ENCODE measurements around the gene SLC16A12. TPM values are rescaled to one million over a fixed set of nuclear protein-coding genes. Genes with fewer than 3 reads are reported as not detected.
A peak's percentile ranks its signal among the peaks of the same experiment; 100 is the strongest.

SLC16A12 gene
- total RNA-seq, 1 donor from 2014 or later = 0.21 TPM

DNA sequence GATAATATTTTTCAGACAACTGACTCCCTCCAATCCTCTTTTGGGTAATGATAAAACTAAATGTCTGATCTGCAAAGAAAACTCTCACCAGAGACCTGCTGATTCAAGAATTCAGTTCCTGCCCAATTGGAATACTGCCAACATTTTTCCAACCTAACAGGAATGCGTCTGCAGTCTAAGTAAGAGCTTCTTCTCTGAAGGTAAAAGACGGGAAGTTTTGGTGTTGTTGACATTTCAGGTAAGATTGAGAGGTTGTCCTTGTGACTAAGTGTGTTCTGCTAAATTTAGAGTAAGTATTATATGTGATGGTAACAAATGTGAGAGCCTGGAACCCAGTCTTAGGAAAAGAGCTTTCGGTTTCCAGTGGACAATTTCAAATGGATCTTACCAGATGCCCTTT is 103.4 kb downstream of the SLC16A12 start:
- Mint-ChIP-seq H3K27me3 (ENCODE audit: unreplicated experiment) (no peaks in the 10 kb centered on the region), H3K9me3 (ENCODE audit: unreplicated experiment) (no peaks in the 10 kb centered on the region), H3K4me3 (ENCODE audit: unreplicated experiment) (no peak overlapping the region), H3K27ac (ENCODE audit: unreplicated experiment) (no peak overlapping the region), H3K36me3 (ENCODE audit: low read depth, unreplicated experiment) (no peaks in the 10 kb centered on the region), H3K4me1 (ENCODE audit: unreplicated experiment) (no peaks in the 10 kb centered on the region)
- DNase-seq (ENCODE audit: low spot score) = no peak
- TF ChIP-seq, protein P1, sequence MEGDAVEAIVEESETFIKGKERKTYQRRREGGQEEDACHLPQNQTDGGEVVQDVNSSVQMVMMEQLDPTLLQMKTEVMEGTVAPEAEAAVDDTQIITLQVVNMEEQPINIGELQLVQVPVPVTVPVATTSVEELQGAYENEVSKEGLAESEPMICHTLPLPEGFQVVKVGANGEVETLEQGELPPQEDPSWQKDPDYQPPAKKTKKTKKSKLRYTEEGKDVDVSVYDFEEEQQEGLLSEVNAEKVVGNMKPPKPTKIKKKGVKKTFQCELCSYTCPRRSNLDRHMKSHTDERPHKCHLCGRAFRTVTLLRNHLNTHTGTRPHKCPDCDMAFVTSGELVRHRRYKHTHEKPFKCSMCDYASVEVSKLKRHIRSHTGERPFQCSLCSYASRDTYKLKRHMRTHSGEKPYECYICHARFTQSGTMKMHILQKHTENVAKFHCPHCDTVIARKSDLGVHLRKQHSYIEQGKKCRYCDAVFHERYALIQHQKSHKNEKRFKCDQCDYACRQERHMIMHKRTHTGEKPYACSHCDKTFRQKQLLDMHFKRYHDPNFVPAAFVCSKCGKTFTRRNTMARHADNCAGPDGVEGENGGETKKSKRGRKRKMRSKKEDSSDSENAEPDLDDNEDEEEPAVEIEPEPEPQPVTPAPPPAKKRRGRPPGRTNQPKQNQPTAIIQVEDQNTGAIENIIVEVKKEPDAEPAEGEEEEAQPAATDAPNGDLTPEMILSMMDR (IDR thresholded peaks at IDR 0.05; ENCODE audit: unreplicated experiment) = no peak

DNA sequence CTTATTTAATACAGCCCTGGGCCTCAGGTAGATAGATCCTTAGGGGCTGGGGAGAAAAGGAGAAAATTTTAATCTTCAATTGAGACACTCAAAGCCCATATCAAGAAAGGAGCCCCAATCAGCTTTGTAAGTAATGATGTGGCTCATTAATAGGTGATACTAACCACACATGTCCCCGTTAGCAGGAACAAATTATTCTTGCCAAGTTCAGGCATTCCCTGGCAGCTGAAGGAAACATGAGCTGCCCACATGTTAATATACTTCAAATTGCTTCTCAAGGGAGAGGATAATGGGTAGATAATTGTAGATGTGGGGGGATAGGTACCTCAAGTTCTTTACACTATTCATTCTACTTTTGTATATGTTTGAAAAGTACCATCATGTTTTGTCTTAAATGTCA is 106.5 kb downstream of the SLC16A12 start:
- Mint-ChIP-seq H3K9me3 (ENCODE audit: unreplicated experiment) (no peaks in the 10 kb centered on the region), H3K4me3 (ENCODE audit: unreplicated experiment) (no peak overlapping the region), H3K36me3 (ENCODE audit: low read depth, unreplicated experiment) (no peaks in the 10 kb centered on the region), H3K4me1 (ENCODE audit: unreplicated experiment) (peaks cover 3% of the 10 kb centered on the region), H3K27ac (ENCODE audit: unreplicated experiment) (no peak overlapping the region), H3K27me3 (ENCODE audit: unreplicated experiment) (no peaks in the 10 kb centered on the region)
- no peak for DNase-seq (ENCODE audit: low spot score)
- TF ChIP-seq, protein P1 (IDR thresholded peaks at IDR 0.05; ENCODE audit: unreplicated experiment) = no peak

DNA sequence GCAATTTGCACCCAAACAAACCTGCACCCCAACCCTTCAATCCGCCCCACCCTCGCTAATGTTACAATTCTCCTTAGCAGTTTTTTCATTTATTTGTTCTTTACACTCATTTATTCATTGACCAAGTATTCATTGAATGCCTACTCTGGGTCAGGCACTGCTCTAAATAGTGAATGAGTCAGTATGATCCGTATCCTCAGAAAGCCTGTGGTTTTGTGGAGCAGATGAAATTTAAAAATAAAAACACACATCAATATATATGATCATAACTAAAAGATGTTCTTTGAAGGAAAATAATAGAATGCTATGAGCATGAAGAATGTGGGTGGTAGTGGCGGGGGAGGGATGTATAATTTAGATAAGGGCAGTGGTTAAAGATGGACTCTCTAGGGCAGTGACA is 107.8 kb downstream of the SLC16A12 start:
- no peaks in the 10 kb centered on the region for H3K9me3 Mint-ChIP-seq (ENCODE audit: unreplicated experiment)
- TF ChIP-seq, protein P1 (IDR thresholded peaks at IDR 0.05; ENCODE audit: unreplicated experiment) = no peak

GRCh38 chr10:89426230-89426868 is 109.0 kb downstream of the SLC16A12 start:
- Mint-ChIP-seq H3K36me3 (ENCODE audit: low read depth, unreplicated experiment) (no peaks in the 10 kb centered on the region), H3K27me3 (ENCODE audit: unreplicated experiment) (no peaks in the 10 kb centered on the region), H3K9me3 (ENCODE audit: unreplicated experiment) (no peaks in the 10 kb centered on the region), H3K27ac (ENCODE audit: unreplicated experiment) (no peak overlapping the region), H3K4me3 (ENCODE audit: unreplicated experiment) (no peak overlapping the region), H3K4me1 (ENCODE audit: unreplicated experiment) (peaks cover 3% of the 10 kb centered on the region)
- TF ChIP-seq, protein P1 (IDR thresholded peaks at IDR 0.05; ENCODE audit: unreplicated experiment) = peak; percentile 74
- DNase-seq (ENCODE audit: low spot score) = peak; percentile 12

More for the DNA sequence above, 107.8 kb downstream of the SLC16A12 start:
- H3K36me3 Mint-ChIP-seq (ENCODE audit: low read depth, unreplicated experiment) = no peaks in the 10 kb centered on the region
- no peak overlapping the region for H3K4me3 Mint-ChIP-seq (ENCODE audit: unreplicated experiment)
- H3K27ac Mint-ChIP-seq (ENCODE audit: unreplicated experiment) = no peak overlapping the region
- no peaks in the 10 kb centered on the region for H3K27me3 Mint-ChIP-seq (ENCODE audit: unreplicated experiment)
- peaks cover 3% of the 10 kb centered on the region for H3K4me1 Mint-ChIP-seq (ENCODE audit: unreplicated experiment)
- no peak for DNase-seq (ENCODE audit: low spot score)

DNA sequence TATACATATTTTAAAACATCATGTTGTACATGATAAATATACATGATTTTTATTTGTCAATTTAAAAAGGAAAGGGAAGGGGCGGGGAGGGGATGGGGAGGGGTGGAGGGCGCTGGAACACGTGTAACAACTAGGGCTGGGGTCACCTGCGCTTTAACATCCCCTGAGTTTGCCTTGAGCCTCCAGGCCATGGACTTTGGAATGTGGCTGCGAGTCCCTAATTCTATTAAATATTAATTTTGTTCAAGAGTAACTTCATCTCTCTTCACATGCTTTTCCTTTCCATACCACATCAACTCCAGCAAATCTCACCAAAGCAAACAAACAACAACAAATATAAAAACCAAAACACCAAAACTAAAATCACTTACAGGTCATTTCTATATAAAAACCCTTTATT is 110.4 kb downstream of the SLC16A12 start:
- Mint-ChIP-seq H3K4me3 (ENCODE audit: unreplicated experiment) (no peak overlapping the region), H3K4me1 (ENCODE audit: unreplicated experiment) (peaks cover 3% of the 10 kb centered on the region), H3K27ac (ENCODE audit: unreplicated experiment) (no peak overlapping the region), H3K27me3 (ENCODE audit: unreplicated experiment) (no peaks in the 10 kb centered on the region), H3K36me3 (ENCODE audit: low read depth, unreplicated experiment) (no peaks in the 10 kb centered on the region), H3K9me3 (ENCODE audit: unreplicated experiment) (no peaks in the 10 kb centered on the region)
- no peak for DNase-seq (ENCODE audit: low spot score)
- TF ChIP-seq, protein P1 (IDR thresholded peaks at IDR 0.05; ENCODE audit: unreplicated experiment) = no peak
